Measurements from ENCODE around the gene SRCIN1.

GRCh38 chr17:38591759-38592241, 14.0 kb downstream of the SRCIN1 start:
- TF ChIP-seq CTCF (IDR thresholded peaks at IDR 0.05; ENCODE audit: insufficient read depth, low read length, poor library complexity, severe bottlenecking): no peak
- TF ChIP-seq EZH2phosphoT487 (conservative IDR thresholded peaks at IDR 0.05; ENCODE audit: low read length): no peak
